CD4-positive, alpha-beta T cell (primary cell): ENCODE measurements around the gene COL25A1. TPM values are rescaled to one million over a fixed set of nuclear protein-coding genes. Genes with fewer than 3 reads are reported as not detected.

Experiments used
- ATAC-seq: fragments of 200-7000 bp; cut with Tn5 transposase; one replicate; pipeline ENCODE4 v1.10.0; 2022; ENCODE audit warnings: mild to moderate bottlenecking; ENCODE audit not compliant: poor library complexity
- CTCF ChIA-PET: fragments of 350-600 bp; sonication (Branson Sonifier 250); formaldehyde crosslinking; loops from one replicate; lab custom pipeline; 2021; ENCODE audit warnings: antibody characterized with exemption, inconsistent platforms; lab: Charles Lee
- POLR2A ChIA-PET: fragments of 350-600 bp; sonication (Branson Sonifier 250); formaldehyde crosslinking; loops from one replicate; lab custom pipeline; 2021; ENCODE audit warnings: antibody characterized with exemption, inconsistent platforms; lab: Charles Lee
- DNase-seq, 14 experiments: peaks; one replicate each; pipeline ENCODE4 v3.0.0-alpha.2; 2013 to 2020; ENCODE audit warnings: mixed read lengths in 2 of 14
- H3K27ac ChIP-seq, 2 donors: one replicate each; pipeline versions ENCODE4 v1.5.1 to v1.7.0; 2013; ENCODE audit warnings: low read length in 2 of 2, low read depth in 1 of 2, mild to moderate bottlenecking in 1 of 2
- H3K27me3 ChIP-seq, 2 experiments: 1 replicate in 1 of 2; 2 replicates in 1 of 2; pipeline versions ENCODE4 v1.6.1 to v1.7.0; 2013; ENCODE audit warnings: low read length in 2 of 2, control low read depth in 1 of 2, mild to moderate bottlenecking in 1 of 2, moderate library complexity in 1 of 2; ENCODE audit not compliant: insufficient read depth in 2 of 2, control insufficient read depth in 1 of 2
- H3K36me3 ChIP-seq: one replicate; pipeline ENCODE4 v1.6.1; 2013; ENCODE audit warnings: low read length, control low read depth; ENCODE audit not compliant: insufficient read depth
- H3K4me1 ChIP-seq: one replicate; pipeline ENCODE4 v1.6.1; 2013; ENCODE audit warnings: low read length, control low read depth; ENCODE audit not compliant: insufficient read depth
- H3K4me3 ChIP-seq: one replicate; pipeline ENCODE4 v1.5.1; 2013; ENCODE audit warnings: mild to moderate bottlenecking, low read length, moderate library complexity
- H3K9me3 ChIP-seq, 2 experiments: 1 replicate in 1 of 2; 2 replicates in 1 of 2; pipeline versions ENCODE4 v1.6.1 to v1.7.0; 2013; ENCODE audit warnings: low read length in 2 of 2, mild to moderate bottlenecking in 2 of 2, control low read depth in 1 of 2, moderate library complexity in 1 of 2; ENCODE audit not compliant: control insufficient read depth in 1 of 2, insufficient read depth in 1 of 2
- H3K27ac Mint-ChIP-seq: one replicate; pipeline ENCODE4 v1.8.0; 2020; ENCODE audit warnings: mixed read lengths
- H3K27me3 Mint-ChIP-seq: one replicate; pipeline ENCODE4 v1.8.0; 2021; ENCODE audit warnings: mixed read lengths
- H3K36me3 Mint-ChIP-seq: one replicate; pipeline ENCODE4 v1.8.0; 2021; ENCODE audit warnings: low read depth, mixed read lengths
- H3K4me1 Mint-ChIP-seq: one replicate; pipeline ENCODE4 v1.8.0; 2021; ENCODE audit warnings: low read depth, mixed read lengths
- H3K4me3 Mint-ChIP-seq: one replicate; pipeline ENCODE4 v1.8.0; 2020; ENCODE audit warnings: mild to moderate bottlenecking, mixed read lengths
- H3K9me3 Mint-ChIP-seq: one replicate; pipeline ENCODE4 v1.8.0; 2020; ENCODE audit warnings: mixed read lengths
- intact Hi-C, 2 experiments: fragments of 100-400 bp; cut with DNase I in 1 of 2; cut with micrococcal nuclease in 1 of 2; formaldehyde crosslinking; loops; one replicate each; pipeline versions ENCODE4 v1.15.1 to v1.9.0; 2023 to 2025; cut with DNase I, micrococcal nuclease
- total RNA-seq, 174 experiments: library from RNA in 2 of 174; stranded (reverse) in 2 of 174; gene quantifications; one replicate each; pipeline ENCODE4 v1.2.3 and lab custom pipeline; 2021 to 2026
- TF ChIP-seq, protein P1 (sequence below): fragments of 200-600 bp; IDR thresholded peaks from one replicate; pipeline ENCODE4 v1.8.0; 2022; ENCODE audit warnings: antibody characterized with exemption, mild to moderate bottlenecking

COL25A1 gene
- total RNA-seq, 2 experiments from 2014 or later: 0.42 TPM; not detected in 1

DNA sequence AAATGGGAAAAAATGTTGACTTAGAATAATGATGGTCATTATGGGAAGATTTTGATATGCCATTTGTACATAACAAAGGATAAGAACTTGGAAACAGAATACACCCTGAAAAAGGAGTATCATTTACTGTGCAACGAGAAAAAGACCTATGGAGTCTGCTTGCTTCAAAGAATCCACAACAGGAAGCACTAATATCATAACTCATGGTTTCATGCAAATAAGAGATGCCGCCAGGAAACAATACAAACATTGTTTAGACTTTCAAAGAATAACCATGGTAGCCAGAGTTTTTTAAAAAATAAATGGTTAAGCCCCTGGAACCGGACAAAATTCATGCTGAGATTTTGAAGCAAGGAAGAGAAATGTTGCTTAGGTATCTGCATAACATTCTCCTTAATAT is 399.7 kb downstream of the COL25A1 start:
- intact Hi-C loops: no loop called here
- Mint-ChIP-seq H3K27ac (no peak overlapping the region), H3K36me3 (no peaks in the 10 kb centered on the region), H3K4me1 (no peaks in the 10 kb centered on the region), H3K4me3 (no peak overlapping the region), H3K27me3 (no peaks in the 10 kb centered on the region), H3K9me3 (no peaks in the 10 kb centered on the region)
- DNase-seq: peak in 1 of 14 experiments; percentile 3
- Histone ChIP-seq H3K4me3 (no peak overlapping the region), H3K9me3 (no peaks in the 10 kb centered on the region), H3K4me1 (no peaks in the 10 kb centered on the region), H3K36me3 (no peaks in the 10 kb centered on the region), H3K27ac (no peak overlapping the region), H3K27me3 (peaks cover 0 to 4% of the 10 kb centered on the region in 2 experiments)
- POLR2A ChIA-PET: no interaction called here
- CTCF ChIA-PET: no interaction called here
- ATAC-seq: no peak
- TF ChIP-seq, protein P1, sequence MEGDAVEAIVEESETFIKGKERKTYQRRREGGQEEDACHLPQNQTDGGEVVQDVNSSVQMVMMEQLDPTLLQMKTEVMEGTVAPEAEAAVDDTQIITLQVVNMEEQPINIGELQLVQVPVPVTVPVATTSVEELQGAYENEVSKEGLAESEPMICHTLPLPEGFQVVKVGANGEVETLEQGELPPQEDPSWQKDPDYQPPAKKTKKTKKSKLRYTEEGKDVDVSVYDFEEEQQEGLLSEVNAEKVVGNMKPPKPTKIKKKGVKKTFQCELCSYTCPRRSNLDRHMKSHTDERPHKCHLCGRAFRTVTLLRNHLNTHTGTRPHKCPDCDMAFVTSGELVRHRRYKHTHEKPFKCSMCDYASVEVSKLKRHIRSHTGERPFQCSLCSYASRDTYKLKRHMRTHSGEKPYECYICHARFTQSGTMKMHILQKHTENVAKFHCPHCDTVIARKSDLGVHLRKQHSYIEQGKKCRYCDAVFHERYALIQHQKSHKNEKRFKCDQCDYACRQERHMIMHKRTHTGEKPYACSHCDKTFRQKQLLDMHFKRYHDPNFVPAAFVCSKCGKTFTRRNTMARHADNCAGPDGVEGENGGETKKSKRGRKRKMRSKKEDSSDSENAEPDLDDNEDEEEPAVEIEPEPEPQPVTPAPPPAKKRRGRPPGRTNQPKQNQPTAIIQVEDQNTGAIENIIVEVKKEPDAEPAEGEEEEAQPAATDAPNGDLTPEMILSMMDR: no peak

DNA sequence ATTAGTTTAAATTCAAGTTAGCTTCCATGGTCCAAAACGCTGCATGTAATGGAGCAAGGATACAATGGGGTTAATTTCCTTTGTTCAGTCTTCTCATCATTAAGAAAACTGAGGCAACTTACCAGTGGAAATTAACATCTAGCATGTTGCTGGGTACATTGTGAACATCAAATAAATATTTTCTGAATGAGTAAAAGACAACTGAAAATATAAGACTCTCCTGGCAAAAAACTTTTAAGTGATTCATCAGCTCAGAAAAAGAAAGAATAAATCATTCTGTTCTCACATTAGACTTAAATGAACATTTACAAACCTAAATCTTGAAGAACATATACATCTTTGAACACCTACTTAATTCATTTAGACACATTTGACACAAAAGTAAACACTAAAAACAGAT is 401.2 kb downstream of the COL25A1 start:
- TF ChIP-seq, protein P1: no peak
- Mint-ChIP-seq H3K27me3 (no peaks in the 10 kb centered on the region), H3K9me3 (no peaks in the 10 kb centered on the region), H3K36me3 (no peaks in the 10 kb centered on the region), H3K27ac (no peak overlapping the region), H3K4me1 (no peaks in the 10 kb centered on the region), H3K4me3 (no peak overlapping the region)
- Histone ChIP-seq H3K27me3 (no peaks in the 10 kb centered on the region), H3K9me3 (no peaks in the 10 kb centered on the region), H3K36me3 (no peaks in the 10 kb centered on the region), H3K4me3 (no peak overlapping the region), H3K27ac (no peak overlapping the region), H3K4me1 (no peaks in the 10 kb centered on the region)
- no peak for DNase-seq
- ChIA-PET CTCF (no interaction called here), POLR2A (no interaction called here)
- no peak for ATAC-seq
- intact Hi-C loops: no loop called here

DNA sequence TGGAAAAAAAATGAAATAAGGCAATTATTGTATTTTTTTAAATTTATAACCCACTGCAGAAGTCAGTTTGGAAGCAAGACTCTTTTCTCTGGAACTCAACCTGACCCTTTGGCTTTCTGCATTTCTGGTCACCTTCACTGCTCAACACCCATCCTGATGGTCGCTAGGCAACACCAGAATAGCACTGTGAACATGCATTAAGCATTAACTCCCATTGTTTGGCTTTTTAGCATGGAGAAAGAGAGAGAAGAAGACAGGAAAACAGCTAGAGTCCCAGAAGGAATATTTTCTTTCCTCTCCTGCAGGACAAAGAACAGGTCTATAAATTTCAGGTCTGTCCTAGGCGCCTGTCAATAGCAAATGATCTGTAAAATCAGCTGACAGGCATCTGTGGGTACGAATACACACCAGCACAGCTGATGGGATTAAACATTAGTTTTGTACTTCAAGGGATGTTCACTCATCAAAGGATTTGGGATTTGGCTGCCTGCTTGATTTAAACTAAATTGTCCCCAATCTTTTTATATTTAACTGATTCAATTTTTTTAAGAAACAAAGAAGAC is 402.4 kb downstream of the COL25A1 start:
- Mint-ChIP-seq H3K9me3 (no peaks in the 10 kb centered on the region), H3K27ac (no peak overlapping the region), H3K4me1 (no peaks in the 10 kb centered on the region), H3K27me3 (no peaks in the 10 kb centered on the region), H3K36me3 (no peaks in the 10 kb centered on the region), H3K4me3 (no peak overlapping the region)
- Histone ChIP-seq H3K27ac (no peak overlapping the region), H3K27me3 (no peaks in the 10 kb centered on the region), H3K4me3 (no peak overlapping the region), H3K36me3 (no peaks in the 10 kb centered on the region), H3K9me3 (no peaks in the 10 kb centered on the region), H3K4me1 (no peaks in the 10 kb centered on the region)
- intact Hi-C loops: no loop called here
- ChIA-PET POLR2A (no interaction called here), CTCF (no interaction called here)
- TF ChIP-seq, protein P1: no peak
- ATAC-seq: no peak
- no peak for DNase-seq
